ENCODE data around the gene GRK5. TPM values are rescaled to one million over a fixed set of nuclear protein-coding genes. Genes with fewer than 3 reads are reported as not detected.

GRK5 gene
- total RNA-seq, 2 donors from 2014 or later: 85.3 to 90.2 TPM

DNA sequence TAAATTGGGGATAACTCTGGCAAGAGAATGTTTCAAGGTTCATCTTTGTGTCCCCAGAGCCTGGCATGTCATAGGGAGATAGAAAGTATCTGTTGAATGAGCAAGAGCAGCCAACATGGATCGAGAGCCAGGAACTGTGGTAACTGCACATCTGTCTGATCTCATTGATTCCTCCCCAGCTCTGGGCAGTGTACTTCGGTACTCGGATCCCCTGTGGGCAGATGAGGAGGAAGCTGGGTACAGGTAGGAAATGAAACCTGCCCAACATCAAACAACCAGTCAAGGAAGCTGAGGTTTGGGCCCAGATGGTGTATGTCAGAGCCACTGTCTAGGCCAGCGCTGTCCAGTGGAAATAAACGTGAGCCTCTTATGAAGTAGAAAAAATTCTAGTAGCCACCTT is 76.4 kb downstream of the GRK5 start:
- Histone ChIP-seq H3K9me3 (no peaks in the 10 kb centered on the region), H3K27ac (peak overlapping the region; percentile 9 to 22), H3K36me3 (no peaks in the 10 kb centered on the region), H3K4me3 (no peak overlapping the region), H3K27me3 (replicated peaks; ENCODE audit: insufficient read depth) (no peaks in the 10 kb centered on the region), H3K4me1 (ENCODE audit: control insufficient read depth in 1 of 2, low read depth in 2 of 2) (peaks cover 75 to 95% of the 10 kb centered on the region in 2 donors)
- DNase-seq (ENCODE audit: low spot score): no peak
- TF ChIP-seq, protein P1, sequence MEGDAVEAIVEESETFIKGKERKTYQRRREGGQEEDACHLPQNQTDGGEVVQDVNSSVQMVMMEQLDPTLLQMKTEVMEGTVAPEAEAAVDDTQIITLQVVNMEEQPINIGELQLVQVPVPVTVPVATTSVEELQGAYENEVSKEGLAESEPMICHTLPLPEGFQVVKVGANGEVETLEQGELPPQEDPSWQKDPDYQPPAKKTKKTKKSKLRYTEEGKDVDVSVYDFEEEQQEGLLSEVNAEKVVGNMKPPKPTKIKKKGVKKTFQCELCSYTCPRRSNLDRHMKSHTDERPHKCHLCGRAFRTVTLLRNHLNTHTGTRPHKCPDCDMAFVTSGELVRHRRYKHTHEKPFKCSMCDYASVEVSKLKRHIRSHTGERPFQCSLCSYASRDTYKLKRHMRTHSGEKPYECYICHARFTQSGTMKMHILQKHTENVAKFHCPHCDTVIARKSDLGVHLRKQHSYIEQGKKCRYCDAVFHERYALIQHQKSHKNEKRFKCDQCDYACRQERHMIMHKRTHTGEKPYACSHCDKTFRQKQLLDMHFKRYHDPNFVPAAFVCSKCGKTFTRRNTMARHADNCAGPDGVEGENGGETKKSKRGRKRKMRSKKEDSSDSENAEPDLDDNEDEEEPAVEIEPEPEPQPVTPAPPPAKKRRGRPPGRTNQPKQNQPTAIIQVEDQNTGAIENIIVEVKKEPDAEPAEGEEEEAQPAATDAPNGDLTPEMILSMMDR (IDR thresholded peaks at IDR 0.05): no peak
- ATAC-seq (ENCODE audit: insufficient number of reproducible peaks, low FRiP score, low read depth): no peak

DNA sequence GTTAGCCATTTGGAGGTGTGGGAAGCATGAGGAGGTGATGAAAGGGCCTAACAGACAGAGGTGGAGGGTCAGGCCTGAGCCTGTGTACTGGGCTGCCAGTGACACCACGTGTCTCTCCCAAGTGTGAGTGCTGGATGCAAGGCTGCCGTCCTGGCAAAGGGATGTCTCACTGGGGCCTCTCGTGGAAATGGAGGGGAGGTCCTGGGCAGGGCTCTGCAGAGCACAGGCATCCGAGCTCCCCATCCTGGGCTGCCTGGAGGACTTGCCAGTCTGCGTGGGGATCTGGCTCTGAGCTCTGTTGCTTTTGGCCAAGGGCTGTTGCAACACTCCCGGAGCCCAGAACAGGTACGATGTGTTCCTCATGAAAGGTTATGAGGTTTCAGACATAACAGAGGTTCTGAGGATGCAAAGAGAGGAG is 77.3 kb downstream of the GRK5 start:
- peak overlapping the region; percentile 41 to 50 for H3K27ac ChIP-seq
- H3K4me1 ChIP-seq (ENCODE audit: control insufficient read depth in 1 of 2, low read depth in 2 of 2): peaks cover 84 to 97% of the 10 kb centered on the region in 2 donors
- H3K4me3 ChIP-seq: peak overlapping the region; percentile 37
- TF ChIP-seq, protein P1 (IDR thresholded peaks at IDR 0.05): no peak
- no peaks in the 10 kb centered on the region for H3K36me3 ChIP-seq
- no peaks in the 10 kb centered on the region for H3K27me3 ChIP-seq (replicated peaks; ENCODE audit: insufficient read depth)
- H3K9me3 ChIP-seq: no peaks in the 10 kb centered on the region
- ATAC-seq (ENCODE audit: insufficient number of reproducible peaks, low FRiP score, low read depth) (no peak), DNase-seq (ENCODE audit: low spot score) (no peak)

DNA sequence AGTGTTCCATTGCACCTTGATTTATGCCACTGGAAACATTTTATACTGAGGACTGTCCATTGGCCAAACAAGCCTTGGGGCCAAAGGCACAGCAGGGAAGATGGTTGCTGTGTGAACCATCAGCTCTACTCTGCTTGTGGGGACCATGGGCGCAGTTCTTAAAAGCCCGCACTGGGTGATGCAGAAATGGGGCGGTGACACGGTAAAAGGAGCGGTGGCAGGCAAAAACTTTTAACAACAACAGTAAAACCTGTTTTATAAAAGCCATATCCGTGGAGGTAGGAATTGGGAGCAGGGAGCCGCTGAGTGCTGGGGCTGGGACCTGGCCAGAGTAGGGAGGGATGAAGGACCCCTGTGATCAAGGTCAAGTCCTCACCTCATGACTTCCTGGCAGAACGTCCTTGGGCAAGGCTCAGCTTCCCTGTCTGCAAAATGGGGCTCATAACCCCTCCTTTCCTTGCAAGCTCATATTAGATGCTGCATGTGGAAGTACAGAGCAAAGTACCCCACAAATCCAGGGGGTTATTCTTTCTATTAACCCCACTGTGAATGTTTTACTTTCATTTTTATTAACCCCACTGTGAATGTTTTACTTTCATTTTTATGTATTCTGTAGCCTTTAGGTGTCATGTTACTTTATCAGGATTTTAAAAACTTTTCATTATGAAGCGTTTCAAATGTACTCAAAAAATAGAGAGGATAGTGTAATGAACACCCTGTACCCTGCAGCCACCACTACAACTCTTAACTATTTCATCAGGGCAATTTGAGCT is 78.3 kb downstream of the GRK5 start:
- Histone ChIP-seq H3K27ac (peak overlapping the region; percentile 41 to 50), H3K9me3 (no peaks in the 10 kb centered on the region), H3K27me3 (replicated peaks; ENCODE audit: insufficient read depth) (no peaks in the 10 kb centered on the region), H3K36me3 (no peaks in the 10 kb centered on the region), H3K4me1 (ENCODE audit: control insufficient read depth in 1 of 2, low read depth in 2 of 2) (peaks cover 87 to 97% of the 10 kb centered on the region in 2 donors), H3K4me3 (peak overlapping the region; percentile 37)
- DNase-seq (ENCODE audit: low spot score) (no peak), ATAC-seq (ENCODE audit: insufficient number of reproducible peaks, low FRiP score, low read depth) (no peak)
- TF ChIP-seq, protein P1 (IDR thresholded peaks at IDR 0.05): no peak

DNA sequence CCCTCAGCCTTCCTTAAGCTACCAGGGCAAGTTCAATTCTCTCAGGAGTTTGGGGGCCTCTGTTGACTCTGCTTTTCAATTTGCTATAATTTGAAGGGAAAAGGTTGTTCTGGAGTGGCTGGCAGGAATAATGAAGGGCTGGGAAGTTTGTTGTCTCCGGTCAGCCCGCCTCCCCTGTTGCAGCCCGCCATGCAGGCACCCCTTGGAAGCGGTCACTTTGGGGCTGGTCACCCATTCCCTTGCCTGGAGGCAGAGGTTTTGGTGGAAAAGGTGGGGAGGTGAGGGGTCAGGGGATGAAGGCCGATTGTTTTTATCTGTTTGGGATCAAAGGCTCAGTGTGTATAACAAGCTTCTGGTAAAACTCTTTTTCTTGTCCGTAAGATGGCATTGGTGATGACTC is 79.1 kb downstream of the GRK5 start:
- H3K36me3 ChIP-seq: no peaks in the 10 kb centered on the region
- H3K27me3 ChIP-seq (replicated peaks; ENCODE audit: insufficient read depth): no peaks in the 10 kb centered on the region
- H3K27ac ChIP-seq: no peak overlapping the region
- peaks cover 87 to 97% of the 10 kb centered on the region in 2 donors for H3K4me1 ChIP-seq (ENCODE audit: control insufficient read depth in 1 of 2, low read depth in 2 of 2)
- H3K4me3 ChIP-seq: no peak overlapping the region
- no peak for DNase-seq (ENCODE audit: low spot score)
- TF ChIP-seq, protein P1 (IDR thresholded peaks at IDR 0.05): no peak
- no peak for ATAC-seq (ENCODE audit: insufficient number of reproducible peaks, low FRiP score, low read depth)
- no peaks in the 10 kb centered on the region for H3K9me3 ChIP-seq

DNA sequence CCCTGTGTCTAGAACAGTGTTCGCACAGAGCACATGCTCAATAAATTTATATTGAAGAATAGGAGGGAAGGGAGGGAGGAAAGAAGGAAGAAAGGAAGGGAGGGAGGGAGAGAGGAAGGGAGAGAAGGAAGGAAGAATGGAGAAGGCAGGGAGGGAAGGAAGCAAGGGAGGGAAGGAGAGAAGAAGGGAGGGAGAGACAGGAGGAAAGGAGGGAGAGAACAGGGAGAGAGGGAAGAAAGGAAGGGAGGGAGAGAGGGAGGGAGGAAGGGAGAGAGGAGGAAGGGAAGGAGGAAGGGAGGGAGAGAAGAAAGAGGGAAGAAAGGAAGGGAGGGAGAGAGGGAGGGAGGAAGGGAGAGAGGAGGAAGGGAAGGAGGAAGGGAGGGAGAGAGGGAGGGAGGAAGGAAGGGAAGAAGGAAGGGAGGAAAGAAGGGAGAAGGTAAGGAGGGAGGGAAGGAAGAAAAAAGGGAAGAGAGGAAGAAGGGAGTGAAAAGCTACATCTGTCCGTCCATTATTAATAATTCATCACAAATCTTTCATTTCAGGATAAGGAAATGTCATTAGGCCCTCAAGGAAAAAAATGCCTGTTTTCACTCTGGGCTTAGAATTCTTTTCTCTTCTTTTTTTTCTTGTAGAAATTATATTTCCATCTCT is 79.7 kb downstream of the GRK5 start:
- no peaks in the 10 kb centered on the region for H3K27me3 ChIP-seq (replicated peaks; ENCODE audit: insufficient read depth)
- H3K4me3 ChIP-seq: no peak overlapping the region
- peaks cover 82 to 92% of the 10 kb centered on the region in 2 donors for H3K4me1 ChIP-seq (ENCODE audit: control insufficient read depth in 1 of 2, low read depth in 2 of 2)
- TF ChIP-seq, protein P1 (IDR thresholded peaks at IDR 0.05): no peak
- H3K9me3 ChIP-seq: no peaks in the 10 kb centered on the region
- ATAC-seq (ENCODE audit: insufficient number of reproducible peaks, low FRiP score, low read depth) (no peak), DNase-seq (ENCODE audit: low spot score) (no peak)
- no peaks in the 10 kb centered on the region for H3K36me3 ChIP-seq
- no peak overlapping the region for H3K27ac ChIP-seq
